SH-SY5Y (cell line): ENCODE data around the gene COBL.

Experiments
- GATA2 ChIP-seq: IDR thresholded peaks from 2 replicates; pipeline ENCODE4 v1.6.1; 2011; ENCODE audit warnings: mild to moderate bottlenecking, low read depth, low read length
- GATA3 ChIP-seq: IDR thresholded peaks from 2 replicates; pipeline ENCODE4 v1.6.1; 2011; ENCODE audit warnings: low read depth, mild to moderate bottlenecking, low read length, moderate library complexity

GRCh38 chr7:51255536-51256208, 60.9 kb downstream of the COBL start:
- TF ChIP-seq GATA2 (no peak), GATA3 (no peak)
